Colonic mucosa (tissue), 4 donors: ENCODE measurements around the gene LIPJ. TPM values are rescaled to one million over a fixed set of nuclear protein-coding genes. Genes with fewer than 3 reads are reported as not detected.

Source experiments
- DNase-seq: peaks from one replicate; pipeline ENCODE4 v3.0.0-alpha.2; 2020
- H3K27ac ChIP-seq: fragments of 200-600 bp; one replicate; pipeline ENCODE4 v1.8.0; 2021
- H3K27me3 ChIP-seq: fragments of 200-600 bp; one replicate; pipeline ENCODE4 v1.8.0; 2021
- H3K36me3 ChIP-seq: fragments of 200-600 bp; one replicate; pipeline ENCODE4 v1.8.0; 2021
- H3K4me1 ChIP-seq: fragments of 200-600 bp; one replicate; pipeline ENCODE4 v1.8.0; 2021; ENCODE audit warnings: mild to moderate bottlenecking
- H3K4me3 ChIP-seq: fragments of 200-600 bp; one replicate; pipeline ENCODE4 v1.8.0; 2021
- H3K9ac ChIP-seq, 2 donors: one replicate each; pipeline ENCODE4 v1.7.0; 2013; ENCODE audit warnings: control low read depth in 2 of 2, low read depth in 2 of 2, low read length in 2 of 2
- H3K9me3 ChIP-seq: fragments of 200-600 bp; one replicate; pipeline ENCODE4 v1.8.0; 2021
- intact Hi-C: fragments of 100-400 bp; cut with DNase I; formaldehyde crosslinking; loops from one replicate; pipeline ENCODE4 v1.14.1; 2022
- total RNA-seq, 2 donors: library from RNA; stranded (reverse); fragmentation: NEBNext Ultra II Directional in 1 of 2; extraction: Animal tissue kit (Norgen Biotek cat#: 25700) in 1 of 2; gene quantifications; one replicate each; pipeline ENCODE4 v1.2.1, GENCODE V29; 2021
- TF ChIP-seq, protein P1 (sequence below): fragments of 200-600 bp; IDR thresholded peaks from one replicate; pipeline ENCODE4 v1.8.0; 2022; ENCODE audit warnings: antibody characterized with exemption, mild to moderate bottlenecking
- donor health status: healthy.
- donor health status: DM: no; HTN: no; CAD: no.
- donor health status: DM: no; HTN: no; CAD: no.

The LIPJ gene
- total RNA-seq, 2 donors from 2014 or later: 0.16 TPM; not detected in 1

DNA sequence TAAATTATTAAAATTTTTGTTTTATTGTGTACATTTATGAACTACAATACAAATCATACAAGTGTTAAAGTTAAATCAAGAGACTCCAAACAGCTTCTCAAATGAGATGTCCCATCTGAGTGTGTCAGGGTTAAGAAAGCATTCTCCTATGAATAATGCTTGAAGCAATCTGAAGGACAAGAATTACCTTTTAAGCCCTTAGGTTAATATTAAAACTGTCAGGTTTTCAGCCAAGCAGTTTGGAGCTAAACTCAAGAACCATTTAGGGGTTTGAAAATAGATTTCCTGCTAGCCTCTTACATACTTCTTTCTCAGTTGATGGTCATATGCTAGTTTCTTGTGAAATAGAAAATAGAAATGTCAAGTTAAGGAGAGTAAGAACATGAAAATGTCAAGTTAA, 38.3 kb downstream of the LIPJ start:
- DNase-seq: no peak
- Histone ChIP-seq H3K4me1 (no peaks in the 10 kb centered on the region), H3K9ac (no peak overlapping the region), H3K36me3 (no peaks in the 10 kb centered on the region), H3K4me3 (no peak overlapping the region), H3K27ac (no peak overlapping the region), H3K9me3 (no peaks in the 10 kb centered on the region), H3K27me3 (no peaks in the 10 kb centered on the region)
- intact Hi-C loops: no loop called here
- TF ChIP-seq, protein P1, sequence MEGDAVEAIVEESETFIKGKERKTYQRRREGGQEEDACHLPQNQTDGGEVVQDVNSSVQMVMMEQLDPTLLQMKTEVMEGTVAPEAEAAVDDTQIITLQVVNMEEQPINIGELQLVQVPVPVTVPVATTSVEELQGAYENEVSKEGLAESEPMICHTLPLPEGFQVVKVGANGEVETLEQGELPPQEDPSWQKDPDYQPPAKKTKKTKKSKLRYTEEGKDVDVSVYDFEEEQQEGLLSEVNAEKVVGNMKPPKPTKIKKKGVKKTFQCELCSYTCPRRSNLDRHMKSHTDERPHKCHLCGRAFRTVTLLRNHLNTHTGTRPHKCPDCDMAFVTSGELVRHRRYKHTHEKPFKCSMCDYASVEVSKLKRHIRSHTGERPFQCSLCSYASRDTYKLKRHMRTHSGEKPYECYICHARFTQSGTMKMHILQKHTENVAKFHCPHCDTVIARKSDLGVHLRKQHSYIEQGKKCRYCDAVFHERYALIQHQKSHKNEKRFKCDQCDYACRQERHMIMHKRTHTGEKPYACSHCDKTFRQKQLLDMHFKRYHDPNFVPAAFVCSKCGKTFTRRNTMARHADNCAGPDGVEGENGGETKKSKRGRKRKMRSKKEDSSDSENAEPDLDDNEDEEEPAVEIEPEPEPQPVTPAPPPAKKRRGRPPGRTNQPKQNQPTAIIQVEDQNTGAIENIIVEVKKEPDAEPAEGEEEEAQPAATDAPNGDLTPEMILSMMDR: no peak

- no peak overlapping the region for H3K27ac ChIP-seq
- H3K4me1 ChIP-seq: no peaks in the 10 kb centered on the region
- H3K9ac ChIP-seq: no peak overlapping the region
- DNase-seq: no peak
- intact Hi-C loops: no loop called here
- no peak overlapping the region for H3K4me3 ChIP-seq
- H3K9me3 ChIP-seq: no peaks in the 10 kb centered on the region
- TF ChIP-seq, protein P1: no peak
- no peaks in the 10 kb centered on the region for H3K27me3 ChIP-seq
- H3K36me3 ChIP-seq: no peaks in the 10 kb centered on the region
These were observed 53.6 kb downstream of the LIPJ start for GRCh38 chr10:88640186-88640585.

GRCh38 chr10:88642209-88642608, 55.6 kb downstream of the LIPJ start:
- no peaks in the 10 kb centered on the region for H3K27me3 ChIP-seq
- no peak for DNase-seq
- H3K9me3 ChIP-seq: no peaks in the 10 kb centered on the region
- H3K4me1 ChIP-seq: no peaks in the 10 kb centered on the region
- H3K36me3 ChIP-seq: no peaks in the 10 kb centered on the region
- no peak overlapping the region for H3K9ac ChIP-seq
- no peak overlapping the region for H3K27ac ChIP-seq
- TF ChIP-seq, protein P1: no peak
- intact Hi-C loops: no loop called here
- no peak overlapping the region for H3K4me3 ChIP-seq

DNA sequence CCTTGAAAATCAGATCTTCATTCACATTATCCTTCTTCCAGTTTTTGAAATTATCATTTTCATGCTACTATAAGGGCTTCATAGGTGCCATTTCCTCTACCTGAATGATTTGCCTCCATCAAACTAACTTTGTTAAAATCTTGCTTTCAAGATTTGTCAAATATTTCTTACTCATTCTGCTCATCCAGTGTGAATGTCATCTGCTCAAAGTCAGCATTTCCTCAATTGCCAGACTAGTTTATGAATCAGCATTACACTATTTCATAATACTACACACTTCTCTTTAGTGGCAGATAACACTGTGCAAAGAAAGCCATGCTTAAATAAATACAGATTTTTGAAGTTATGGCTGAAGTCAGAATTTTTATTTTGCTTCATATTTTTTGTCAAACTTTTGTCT, 56.4 kb downstream of the LIPJ start:
- Histone ChIP-seq H3K9ac (no peak overlapping the region), H3K36me3 (no peaks in the 10 kb centered on the region), H3K27me3 (no peaks in the 10 kb centered on the region), H3K27ac (no peak overlapping the region), H3K4me3 (no peak overlapping the region), H3K9me3 (no peaks in the 10 kb centered on the region), H3K4me1 (no peaks in the 10 kb centered on the region)
- TF ChIP-seq, protein P1: no peak
- no peak for DNase-seq
- intact Hi-C loops: no loop called here

- no peak for DNase-seq
- Histone ChIP-seq H3K9me3 (no peaks in the 10 kb centered on the region), H3K36me3 (no peaks in the 10 kb centered on the region), H3K4me1 (no peaks in the 10 kb centered on the region), H3K9ac (no peak overlapping the region), H3K4me3 (no peak overlapping the region), H3K27ac (no peak overlapping the region), H3K27me3 (no peaks in the 10 kb centered on the region)
- TF ChIP-seq, protein P1: no peak
- intact Hi-C loops: no loop called here
These were observed 60.6 kb downstream of the LIPJ start for GRCh38 chr10:88647061-88647615.
